Activated naive CD4-positive, alpha-beta T cell treated with anti-CD3 and anti-CD28 coated beads for 36 hours (primary cell): ENCODE data around the gene MEF2C. TPM values are rescaled to one million over a fixed set of nuclear protein-coding genes. Genes with fewer than 3 reads are reported as not detected.

Experiments used
- CTCF ChIA-PET: fragments of 350-600 bp; sonication (Branson Sonifier 250); formaldehyde crosslinking; loops from one replicate; lab custom pipeline; 2021; ENCODE audit warnings: antibody characterized with exemption; lab: Charles Lee
- DNase-seq: peaks from one replicate; pipeline ENCODE4 v3.0.0-alpha.2; 2020
- H3K27ac Mint-ChIP-seq: one replicate; pipeline ENCODE4 v1.8.0; 2021; ENCODE audit warnings: mild to moderate bottlenecking, mixed read lengths
- H3K27me3 Mint-ChIP-seq: one replicate; pipeline ENCODE4 v1.8.0; 2021; ENCODE audit warnings: low read depth, mixed read lengths
- H3K36me3 Mint-ChIP-seq: one replicate; pipeline ENCODE4 v1.8.0; 2021; ENCODE audit warnings: low read depth, mixed read lengths
- H3K4me1 Mint-ChIP-seq: one replicate; pipeline ENCODE4 v1.8.0; 2021; ENCODE audit warnings: low read depth, mixed read lengths
- H3K4me3 Mint-ChIP-seq: one replicate; pipeline ENCODE4 v1.8.0; 2021; ENCODE audit warnings: mild to moderate bottlenecking, moderate library complexity, mixed read lengths
- H3K9me3 Mint-ChIP-seq: one replicate; pipeline ENCODE4 v1.8.0; 2021; ENCODE audit warnings: mixed read lengths
- intact Hi-C: fragments of 100-400 bp; cut with micrococcal nuclease; formaldehyde crosslinking; loops from one replicate; pipeline ENCODE4 v1.15.1; 2023
- total RNA-seq, 2 experiments: library from RNA; stranded (reverse); gene quantifications; one replicate each; pipeline ENCODE4 v1.2.3, GENCODE V29; 2021

Gene MEF2C
- total RNA-seq, 2 experiments from 2014 or later = not detected

- no peak overlapping the region for H3K4me3 Mint-ChIP-seq
- peaks cover 35% of the 10 kb centered on the region for H3K4me1 Mint-ChIP-seq
- CTCF ChIA-PET = no interaction called here
- peaks cover 1% of the 10 kb centered on the region for H3K36me3 Mint-ChIP-seq
- H3K27ac Mint-ChIP-seq = no peak overlapping the region
- intact Hi-C loops = loop anchor here (10.0 kb wide), 1 partner anchor 1406 kb away; the partner anchor contains the start of gene RASA1
- no peak for DNase-seq
- H3K9me3 Mint-ChIP-seq = no peaks in the 10 kb centered on the region
- peaks cover 88% of the 10 kb centered on the region for H3K27me3 Mint-ChIP-seq
Measured at GRCh38 chr5:88670461-88670860, 212.5 kb downstream of the MEF2C start.

DNA sequence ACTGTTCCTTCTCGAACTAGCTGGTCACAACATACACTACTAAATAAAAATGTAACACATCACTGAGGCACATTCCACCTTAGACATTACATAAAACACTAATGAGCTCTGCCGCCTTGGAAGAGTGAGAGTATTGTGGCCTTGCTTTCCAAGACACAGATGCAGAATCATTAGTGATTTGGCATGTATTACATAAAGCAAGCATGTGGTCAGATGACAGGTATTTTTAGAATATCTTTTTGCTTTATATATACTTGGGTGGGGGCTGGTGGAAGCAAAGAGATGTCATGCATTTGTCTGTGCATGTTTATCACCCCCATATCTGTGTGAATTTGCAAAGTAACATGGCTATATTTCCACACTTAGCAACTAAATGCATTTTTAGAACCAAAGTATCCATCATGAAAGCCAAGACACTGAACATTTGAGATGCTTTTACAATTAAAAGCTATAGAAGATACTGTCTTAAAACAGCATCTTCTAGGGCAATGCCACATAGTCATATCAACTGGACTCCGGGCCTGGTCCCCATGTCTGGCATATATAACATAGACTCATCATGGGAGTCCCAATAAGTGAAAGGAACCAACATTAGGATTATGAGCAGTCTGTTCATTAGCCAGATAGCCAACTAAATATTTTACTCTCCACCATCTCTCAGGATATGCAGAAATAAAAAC, 213.5 kb downstream of the MEF2C start:
- H3K27ac Mint-ChIP-seq = no peak overlapping the region
- peaks cover 1% of the 10 kb centered on the region for H3K36me3 Mint-ChIP-seq
- CTCF ChIA-PET = interaction anchor here (0.7 kb wide), 1 partner anchor 87 kb away, joined by 3 read pairs; no protein-coding TSS in a partner anchor
- no peak overlapping the region for H3K4me3 Mint-ChIP-seq
- no peak for DNase-seq
- H3K4me1 Mint-ChIP-seq = peaks cover 30% of the 10 kb centered on the region
- peaks cover 88% of the 10 kb centered on the region for H3K27me3 Mint-ChIP-seq
- no peaks in the 10 kb centered on the region for H3K9me3 Mint-ChIP-seq
- intact Hi-C loops = loop anchor here (10.0 kb wide), 1 partner anchor 1405 kb away; the partner anchor contains the start of gene RASA1

DNA sequence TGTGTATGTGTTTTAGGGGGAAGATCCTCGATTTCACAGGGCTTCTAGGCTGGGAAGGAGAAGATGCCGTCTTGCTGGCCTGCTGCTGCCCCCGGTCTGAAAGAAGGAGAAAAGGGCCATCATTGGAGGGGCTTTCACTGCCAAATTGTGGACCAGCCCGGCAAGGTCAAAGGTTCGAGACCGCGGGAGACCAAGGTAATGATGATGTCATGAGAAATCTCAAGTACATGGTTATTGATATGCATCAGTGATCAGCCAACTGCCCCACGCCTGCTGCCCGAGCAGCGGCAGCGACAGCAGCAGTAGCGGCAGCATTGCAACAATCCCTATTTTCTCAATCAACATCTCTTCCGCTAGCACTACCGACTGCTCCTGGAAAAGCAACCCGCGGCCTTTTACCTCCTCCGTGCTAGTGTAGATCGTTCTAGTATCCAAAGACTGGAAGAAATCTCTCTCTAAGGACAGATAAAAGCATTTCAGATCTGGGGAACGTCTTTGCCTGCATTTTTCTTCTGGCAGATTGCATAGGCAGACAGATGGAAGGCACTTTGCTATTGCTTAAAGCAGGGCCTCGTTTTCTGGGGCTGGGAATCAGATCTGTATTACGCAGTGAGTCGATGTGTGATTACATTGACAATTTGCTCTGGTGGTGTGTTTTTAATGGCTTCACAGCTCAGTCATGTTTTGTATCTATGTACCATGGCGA, 215.3 kb downstream of the MEF2C start:
- CTCF ChIA-PET = no interaction called here
- DNase-seq = no peak
- Mint-ChIP-seq H3K9me3 (no peaks in the 10 kb centered on the region), H3K27me3 (peaks cover 89% of the 10 kb centered on the region), H3K4me1 (peaks cover 23% of the 10 kb centered on the region), H3K27ac (no peak overlapping the region), H3K4me3 (no peak overlapping the region), H3K36me3 (no peaks in the 10 kb centered on the region)
- intact Hi-C loops = no loop called here
